SK-MEL-5 (cell line): ENCODE data around the gene RBP3. TPM values are rescaled to one million over a fixed set of nuclear protein-coding genes. Genes with fewer than 3 reads are reported as not detected.

ENCODE experiments used
- DNase-seq: peaks from one replicate; pipeline ENCODE4 v3.0.0-alpha.2; 2016; ENCODE audit warnings: low read depth, low spot score
- in situ Hi-C: cut with HindIII; loops from 2 replicates; pipeline ENCODE4 v1.10.0; 2016; ENCODE audit warnings: low sequenced_read_pairs, high pct_unique_total_duplicates, low pct_unique_long_range_greater_than_20kb
- total RNA-seq: library from RNA; depleted of rRNA; stranded (reverse); fragments of >200 nt; shearing (Covaris generic); gene quantifications from 2 replicates; pipeline ENCODE4 v1.2.3, GENCODE V29; 2014; rRNA removed

The RBP3 gene
- total RNA-seq, 1 experiment from 2014 or later, result not detected

DNA sequence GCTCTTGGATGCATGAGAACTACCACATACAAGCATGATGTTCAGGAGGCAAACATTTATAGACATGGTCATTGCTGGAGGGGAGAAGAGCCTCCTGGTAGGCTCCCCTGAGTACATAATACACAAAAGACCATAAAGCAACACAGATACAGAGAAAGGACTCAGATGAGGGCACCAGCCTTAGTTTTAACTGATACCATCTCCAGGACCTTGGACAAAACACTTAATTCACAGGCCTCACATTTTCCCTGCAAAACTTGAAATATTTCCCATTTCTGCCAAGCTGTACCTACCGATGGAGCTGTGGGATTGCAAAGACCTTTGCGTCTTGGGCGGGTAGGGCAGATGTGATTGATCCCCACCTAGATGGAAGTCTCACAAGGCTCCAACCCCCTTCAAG lies 52.6 kb downstream of the RBP3 start:
- in situ Hi-C loops, result no loop called here
- no peak for DNase-seq

DNA sequence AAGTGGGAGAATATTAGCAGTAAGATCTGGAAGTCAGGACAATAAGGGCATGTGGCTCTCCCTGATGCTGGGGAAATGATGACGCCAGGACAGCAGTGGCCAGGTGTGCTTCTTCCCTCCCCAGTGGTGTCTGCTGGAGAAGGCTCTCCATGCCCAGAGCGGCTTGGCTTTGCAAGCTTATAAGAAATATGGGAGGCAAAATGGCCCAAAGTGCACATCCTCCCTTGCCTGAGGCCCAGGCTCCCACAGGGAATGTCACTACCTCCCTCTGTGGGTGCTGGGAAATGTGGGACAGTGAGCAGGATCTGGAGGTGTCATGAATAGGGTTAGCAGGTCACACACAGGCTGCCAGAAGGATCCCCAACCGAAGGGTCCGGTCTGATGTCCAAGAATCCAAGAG lies 53.0 kb downstream of the RBP3 start:
- no peak for DNase-seq
- in situ Hi-C loops, result no loop called here

DNA sequence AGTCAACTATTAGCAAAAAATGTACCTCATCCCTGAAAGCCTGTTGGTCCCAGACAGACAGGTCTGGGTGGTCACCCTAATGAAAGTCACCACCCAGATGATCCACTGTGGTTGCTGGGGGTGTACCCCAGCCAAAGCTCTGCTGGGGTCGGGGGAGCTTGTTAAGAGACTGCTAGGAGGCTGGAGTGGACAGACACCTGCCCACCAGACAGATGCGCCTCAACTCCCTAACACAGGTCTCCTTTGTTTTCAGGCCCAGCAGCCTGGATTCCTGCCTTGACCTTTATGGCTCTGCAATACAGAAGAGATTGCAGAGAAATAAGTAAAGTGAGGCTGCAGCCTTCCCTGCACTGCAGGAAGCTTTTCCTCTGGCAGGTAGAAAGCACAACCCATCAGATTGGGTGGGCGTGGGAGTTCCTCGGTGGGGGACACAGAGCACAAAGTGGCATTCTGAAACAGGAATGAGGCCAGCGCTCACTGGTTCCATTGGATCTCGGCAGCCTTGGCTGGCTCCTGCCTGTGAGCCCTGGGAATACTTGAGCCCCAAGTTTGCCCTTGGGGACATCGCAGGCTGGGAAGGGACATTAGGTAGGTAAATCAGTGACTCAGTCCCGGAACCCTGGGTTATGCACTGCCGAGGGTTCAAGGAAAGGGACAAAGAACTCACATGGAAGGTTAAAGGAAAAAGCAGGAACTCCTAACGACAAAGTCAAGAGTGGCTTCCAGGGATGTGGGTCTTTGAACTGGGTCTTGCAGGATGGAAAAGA lies 53.9 kb downstream of the RBP3 start:
- DNase-seq, result no peak
- in situ Hi-C loops, result no loop called here

DNA sequence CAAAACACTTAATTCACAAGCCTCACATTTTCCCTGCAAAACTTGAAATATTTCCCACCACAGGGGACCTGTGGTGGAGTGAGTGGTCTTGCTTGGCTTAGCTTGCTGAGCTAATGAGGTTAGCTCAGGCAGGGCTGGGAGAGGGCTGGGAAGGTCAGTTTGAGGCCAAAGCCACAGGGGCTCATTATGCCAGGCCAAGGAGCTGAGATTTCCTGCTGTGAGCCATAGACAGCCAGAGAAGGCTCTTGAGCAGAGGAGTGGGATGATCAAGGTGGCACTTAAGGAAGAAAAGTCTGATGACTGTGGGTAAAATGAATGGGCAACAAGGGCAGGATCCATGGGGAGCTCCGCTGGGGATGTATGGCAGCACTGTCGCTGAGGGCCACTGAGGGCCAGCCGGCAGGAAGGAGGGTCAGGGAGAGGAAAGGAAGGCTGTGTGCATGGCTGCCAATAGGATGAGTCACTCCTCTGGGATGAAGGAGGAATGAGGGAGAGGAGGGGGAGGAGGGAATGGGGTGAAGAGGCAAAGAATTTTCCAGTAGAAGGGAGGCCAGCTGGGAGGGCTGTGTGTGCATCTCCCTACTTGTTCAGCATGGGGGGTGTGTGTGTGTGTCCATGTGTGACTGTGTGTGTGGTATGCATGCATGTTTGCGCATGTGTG lies 54.6 kb downstream of the RBP3 start:
- in situ Hi-C loops, result no loop called here
- DNase-seq, result peak; percentile 42

DNA sequence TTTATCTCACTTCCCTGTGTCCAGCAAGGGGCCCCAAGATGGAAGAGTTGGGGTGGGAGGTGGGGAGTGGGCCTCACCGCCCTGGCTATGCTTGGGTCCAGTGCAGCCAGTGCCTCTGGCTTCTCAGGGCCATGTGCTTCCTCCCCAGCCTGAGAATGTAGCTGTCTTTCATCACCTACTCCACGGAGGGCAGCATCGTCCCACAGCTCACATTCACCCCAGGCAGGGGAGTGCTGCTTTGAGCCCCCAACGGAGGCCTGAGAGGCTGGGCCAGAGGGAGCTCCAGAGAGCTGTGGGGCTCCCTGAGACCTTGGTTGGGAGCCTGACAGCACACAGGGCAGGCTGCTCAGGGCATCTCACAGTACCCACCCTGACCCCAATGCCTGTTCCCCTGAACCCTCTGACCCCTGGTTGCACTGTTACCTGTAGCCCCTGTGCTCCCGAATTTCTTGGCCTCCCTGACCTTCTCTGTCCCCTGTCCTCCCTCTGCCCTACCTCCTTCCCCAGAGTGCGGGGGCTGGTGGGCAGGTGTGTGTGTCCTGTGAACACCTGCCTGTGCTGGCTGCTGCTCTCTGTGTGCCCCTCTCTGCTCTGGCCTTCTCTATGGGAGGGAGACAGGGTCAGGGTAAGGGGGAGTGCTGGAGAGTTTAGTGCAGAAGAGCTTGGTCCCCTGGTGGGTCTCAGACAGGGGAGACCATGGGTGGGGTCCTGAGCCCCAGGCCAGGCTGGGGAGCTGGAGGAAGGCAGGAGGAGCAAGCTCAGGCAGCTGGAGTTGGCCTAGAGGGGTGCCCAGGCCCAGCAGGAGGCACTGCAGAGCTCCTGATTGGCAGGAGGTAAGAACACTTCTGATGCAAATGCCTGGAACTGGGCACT lies 55.5 kb downstream of the RBP3 start:
- DNase-seq, result no peak
- in situ Hi-C loops, result no loop called here

DNA sequence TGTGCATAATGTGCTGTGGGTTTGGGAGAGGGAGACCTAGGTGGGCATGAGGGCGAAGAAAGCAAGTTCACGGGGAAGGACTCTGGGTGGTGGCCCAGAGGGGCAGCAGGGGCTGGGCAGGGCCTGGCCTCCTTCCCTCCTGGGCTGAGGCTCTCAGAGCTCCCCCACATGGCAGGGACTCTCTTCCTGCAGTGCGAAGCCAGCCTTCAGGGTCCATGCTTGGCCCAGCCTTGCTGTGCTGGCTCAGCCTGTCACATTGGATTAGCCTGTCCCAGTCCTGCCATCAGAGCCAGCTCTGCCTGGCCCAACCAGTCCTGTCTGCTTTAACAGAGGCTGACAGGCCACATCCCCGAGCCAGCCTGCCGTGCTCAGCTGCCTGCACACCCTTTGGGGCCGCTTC lies 56.3 kb downstream of the RBP3 start:
- DNase-seq, result no peak
- in situ Hi-C loops, result no loop called here

DNA sequence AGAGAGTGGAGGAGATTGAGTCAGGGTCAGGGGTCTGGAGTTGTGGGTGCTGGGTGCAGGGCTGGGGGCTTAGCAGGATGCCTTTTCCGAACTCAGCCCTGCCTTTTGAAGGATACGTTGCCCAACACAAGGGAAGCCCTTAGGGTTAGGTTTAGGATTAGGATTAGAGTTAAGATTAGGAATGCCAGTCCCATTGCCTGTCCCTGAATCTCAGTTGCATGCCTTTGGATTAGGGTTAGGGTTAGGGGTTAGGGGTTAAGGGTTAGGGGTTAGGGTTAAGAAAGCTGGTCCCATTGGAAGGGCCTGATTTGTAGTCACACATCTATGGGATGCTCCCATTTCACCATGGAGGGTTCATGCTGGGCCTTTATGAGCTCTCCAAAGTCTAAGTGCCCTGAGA lies 56.8 kb downstream of the RBP3 start:
- in situ Hi-C loops, result no loop called here
- no peak for DNase-seq

DNA sequence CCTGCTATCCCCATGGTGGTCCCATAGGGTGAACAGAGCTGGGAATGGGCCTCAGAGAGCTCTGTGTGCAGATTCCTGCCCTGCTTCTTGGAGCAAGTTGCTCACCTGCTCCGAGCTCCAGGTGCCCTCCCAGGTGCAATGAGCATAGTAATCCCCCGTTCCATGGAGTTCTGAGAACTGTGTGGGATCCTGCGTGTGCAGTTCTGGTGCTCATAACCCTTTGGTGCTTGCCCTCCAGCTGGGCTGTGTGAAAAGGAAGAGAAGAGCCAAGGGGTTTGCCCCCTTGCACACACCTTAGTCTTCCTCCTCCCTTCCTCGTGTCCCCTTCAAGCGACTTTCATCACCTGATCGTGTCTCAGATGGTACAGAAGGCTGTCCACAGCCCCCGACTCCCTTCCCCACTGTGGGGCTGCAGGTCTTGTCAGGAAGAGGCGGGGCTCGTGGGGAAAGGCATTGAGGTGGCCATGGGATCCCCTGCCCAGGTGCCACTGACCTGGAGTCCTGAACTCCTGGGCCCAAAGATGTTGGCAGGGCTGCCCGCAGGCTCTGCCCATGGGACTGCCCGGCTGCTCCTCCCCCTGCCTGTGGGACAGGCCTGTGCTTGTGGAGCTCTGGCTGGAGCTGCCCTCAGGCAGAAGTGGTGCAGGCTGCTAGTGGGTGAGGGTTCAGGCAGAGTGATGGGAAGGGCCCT lies 57.8 kb downstream of the RBP3 start:
- in situ Hi-C loops, result no loop called here
- no peak for DNase-seq

DNA sequence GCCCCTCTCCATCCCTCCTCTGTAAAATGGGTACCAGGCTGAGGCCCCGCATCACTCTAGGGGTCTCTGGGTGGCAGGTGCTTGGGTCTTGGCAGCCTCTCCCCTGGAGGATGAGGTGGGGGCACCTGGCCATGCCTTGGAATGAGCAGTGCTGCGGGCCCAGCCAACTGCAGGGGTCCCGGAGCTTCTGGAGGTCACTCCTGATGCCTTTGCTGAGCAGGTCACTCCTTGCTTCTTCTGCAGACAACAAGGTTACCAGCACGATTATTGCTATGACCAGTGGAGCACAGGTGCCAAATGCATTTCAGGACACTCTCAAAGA lies 58.3 kb downstream of the RBP3 start:
- no peak for DNase-seq
- in situ Hi-C loops, result no loop called here

DNA sequence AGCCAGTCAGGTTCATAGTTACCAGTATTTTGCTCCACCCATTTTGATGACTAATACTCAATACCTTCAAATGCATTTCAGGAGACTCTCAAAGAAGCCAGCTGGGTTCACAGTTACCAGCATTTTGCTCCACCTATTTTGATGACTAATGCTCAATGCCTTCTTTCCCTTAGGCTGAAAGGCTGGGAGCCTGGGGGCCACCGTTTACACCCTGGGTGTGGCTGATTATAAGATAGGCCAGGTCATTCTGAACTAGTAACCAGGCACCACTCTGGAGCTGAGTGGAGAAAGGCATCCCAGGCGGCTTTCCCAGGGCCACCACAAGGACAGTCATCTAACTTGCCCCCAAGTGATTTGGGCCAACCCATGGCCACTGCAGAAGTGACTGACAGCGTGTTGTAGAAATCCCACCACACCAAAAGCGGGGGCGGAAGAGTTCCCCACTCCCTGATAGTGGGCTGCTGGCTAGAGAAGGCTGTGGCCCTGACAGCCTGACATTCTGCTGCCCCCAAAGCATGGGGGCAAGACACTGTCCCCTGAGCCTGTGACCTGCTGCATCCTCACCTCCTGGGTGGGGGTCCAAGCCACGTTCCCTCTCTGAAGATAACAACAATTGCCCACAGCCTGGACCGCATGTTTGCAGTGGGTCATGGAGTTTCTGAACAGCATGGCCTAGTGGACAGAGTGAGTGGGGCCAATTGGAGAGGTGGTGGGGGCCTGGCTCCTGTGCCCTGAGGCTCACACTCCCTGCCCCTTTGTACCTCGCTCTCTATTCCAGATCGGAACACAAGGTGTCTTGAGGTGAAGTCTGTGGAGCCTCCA lies 58.9 kb downstream of the RBP3 start:
- in situ Hi-C loops, result no loop called here
- DNase-seq, result no peak

Other genes with a start within 250 kb of the RBP3 start
- gene GDF10, start 48.2 kb upstream of the RBP3 start, total RNA-seq, result not detected in 2 replicates
- not detected in 2 replicates for gene GDF2, start 25.9 kb upstream of the RBP3 start, total RNA-seq
- not detected in 2 replicates for gene ZNF488, start 35.9 kb downstream of the RBP3 start, total RNA-seq
- 0.08 TPM in 1 of 2 replicates, not detected in the other for gene ANXA8, start 135.8 kb downstream of the RBP3 start, total RNA-seq
- gene FAM25G, start 143.3 kb downstream of the RBP3 start, total RNA-seq, result not detected in 2 replicates
- gene AGAP9, start 175.3 kb downstream of the RBP3 start, total RNA-seq, result 0.90 and 1.4 TPM in 2 replicates